Thyroid gland (tissue), 4 donors: ENCODE results near the gene MSMP.

Experiments used
- POLR2A ChIP-seq, 2 donors: fragments of 450-650 bp; IDR thresholded peaks; one replicate each; pipeline ENCODE4 v1.6.1; 2017; ENCODE audit warnings: antibody characterized with exemption in 2 of 2, mild to moderate bottlenecking in 2 of 2, moderate library complexity in 1 of 2
- TF ChIP-seq, protein P1 (sequence below), 6 experiments: fragments of 200-600 bp in 3 of 6; fragments of 450-650 bp in 3 of 6; sonication (generic) in 3 of 6; IDR thresholded peaks; one replicate each; pipeline ENCODE4 v1.5.1; 2016 to 2019; ENCODE audit warnings: antibody characterized with exemption in 6 of 6, mild to moderate bottlenecking in 2 of 6, inconsistent platforms in 1 of 6, moderate library complexity in 1 of 6

DNA sequence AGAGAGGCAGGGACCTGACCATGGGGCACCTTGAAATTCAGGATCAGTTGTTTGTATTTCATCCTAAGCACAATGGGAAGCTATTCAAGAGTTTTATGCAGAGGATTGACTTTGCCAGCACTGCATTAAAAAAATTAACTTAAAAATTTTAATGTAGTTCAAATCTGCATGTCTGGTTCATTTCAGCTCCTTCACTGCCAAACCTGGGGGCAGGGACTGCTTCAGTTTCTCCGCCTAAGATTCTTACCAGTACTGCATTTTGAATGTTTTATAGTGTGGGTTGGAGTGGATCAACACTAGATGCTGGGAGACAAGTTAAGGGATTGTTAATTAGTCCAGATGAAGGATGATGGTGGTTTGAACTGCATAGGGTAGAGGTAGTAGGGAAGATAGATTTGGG is 15.7 kb upstream of the MSMP start:
- no peak for TF ChIP-seq POLR2A (IDR thresholded peaks at IDR 0.05)
- TF ChIP-seq, protein P1, sequence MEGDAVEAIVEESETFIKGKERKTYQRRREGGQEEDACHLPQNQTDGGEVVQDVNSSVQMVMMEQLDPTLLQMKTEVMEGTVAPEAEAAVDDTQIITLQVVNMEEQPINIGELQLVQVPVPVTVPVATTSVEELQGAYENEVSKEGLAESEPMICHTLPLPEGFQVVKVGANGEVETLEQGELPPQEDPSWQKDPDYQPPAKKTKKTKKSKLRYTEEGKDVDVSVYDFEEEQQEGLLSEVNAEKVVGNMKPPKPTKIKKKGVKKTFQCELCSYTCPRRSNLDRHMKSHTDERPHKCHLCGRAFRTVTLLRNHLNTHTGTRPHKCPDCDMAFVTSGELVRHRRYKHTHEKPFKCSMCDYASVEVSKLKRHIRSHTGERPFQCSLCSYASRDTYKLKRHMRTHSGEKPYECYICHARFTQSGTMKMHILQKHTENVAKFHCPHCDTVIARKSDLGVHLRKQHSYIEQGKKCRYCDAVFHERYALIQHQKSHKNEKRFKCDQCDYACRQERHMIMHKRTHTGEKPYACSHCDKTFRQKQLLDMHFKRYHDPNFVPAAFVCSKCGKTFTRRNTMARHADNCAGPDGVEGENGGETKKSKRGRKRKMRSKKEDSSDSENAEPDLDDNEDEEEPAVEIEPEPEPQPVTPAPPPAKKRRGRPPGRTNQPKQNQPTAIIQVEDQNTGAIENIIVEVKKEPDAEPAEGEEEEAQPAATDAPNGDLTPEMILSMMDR (IDR thresholded peaks at IDR 0.05): no peak
